Aorta (tissue), 5 donors: ENCODE results near the gene PIERCE2. TPM values are rescaled to one million over a fixed set of nuclear protein-coding genes. Genes with fewer than 3 reads are reported as not detected.
"Not testable (repeated sequence)": the region's sequence is repeated elsewhere in the genome, so short reads cannot be mapped to it uniquely, and the experiment has no call there.

Source experiments
- ATAC-seq: fragments of 200-7000 bp; cut with Tn5 transposase; one replicate; pipeline ENCODE4 v1.9.1; 2022; ENCODE audit warnings: moderate library complexity; ENCODE audit not compliant: low FRiP score
- DNase-seq, 2 donors: peaks; one replicate each; pipeline ENCODE4 v3.0.0-alpha.2; 2020
- H3K27ac ChIP-seq, 2 donors: one replicate each; pipeline ENCODE4 v1.5.1; 2013; ENCODE audit warnings: low read length in 2 of 2, mild to moderate bottlenecking in 2 of 2, moderate library complexity in 2 of 2, control low read depth in 1 of 2, inconsistent platforms in 1 of 2, low read depth in 1 of 2
- H3K27me3 ChIP-seq, 2 donors: one replicate each; pipeline ENCODE4 v1.6.1; 2013; ENCODE audit warnings: control low read depth in 1 of 2, low read length in 1 of 2, mild to moderate bottlenecking in 1 of 2, moderate library complexity in 1 of 2; ENCODE audit not compliant: insufficient read depth in 2 of 2, control insufficient read depth in 1 of 2
- H3K36me3 ChIP-seq, 2 donors: one replicate each; pipeline ENCODE4 v1.6.1; 2013; ENCODE audit warnings: control low read depth in 1 of 2, low read length in 1 of 2, mild to moderate bottlenecking in 1 of 2; ENCODE audit not compliant: insufficient read depth in 2 of 2, control insufficient read depth in 1 of 2
- H3K4me1 ChIP-seq, 2 donors: one replicate each; pipeline ENCODE4 v1.6.1; 2013; ENCODE audit warnings: low read length in 2 of 2, control low read depth in 1 of 2, mild to moderate bottlenecking in 1 of 2, moderate library complexity in 1 of 2; ENCODE audit not compliant: insufficient read depth in 2 of 2, control insufficient read depth in 1 of 2
- H3K4me3 ChIP-seq, 2 donors: one replicate each; pipeline ENCODE4 v1.5.1; 2013; ENCODE audit warnings: low read length in 2 of 2, control low read depth in 1 of 2, mild to moderate bottlenecking in 1 of 2
- H3K9me3 ChIP-seq: one replicate; pipeline ENCODE4 v1.6.1; 2013; ENCODE audit warnings: mild to moderate bottlenecking, low read length; ENCODE audit not compliant: control insufficient read depth
- WGBS, 2 donors: extraction: QIAGEN DNeasy Blood & Tissue Kit; methylation state at CpG; one replicate each; pipeline ENCODE4 v1.1.7; 2013; 5-methylcytosine and 5-hydroxymethylcytosine counted together
- intact Hi-C, 2 donors: fragments of 100-400 bp; cut with DNase I; formaldehyde crosslinking; loops; one replicate each; pipeline versions ENCODE4 v1.14.2 to v1.15.0; 2022
- microRNA-seq, 2 donors: library from miRNA; unstranded; fragments of <30 nt; microRNA quantifications; one replicate each; pipeline ENCODE4 v1.2.0, GENCODE V29; 2020
- polyA plus RNA-seq, 2 donors: library from polyadenylated mRNA; stranded (reverse); fragments of 200-250 nt; gene quantifications; one replicate each; pipeline ENCODE4 v1.2.3, GENCODE V29; 2013
- total RNA-seq, 2 donors: library from RNA; stranded (reverse); fragmentation: NEBNext Ultra II Directional; extraction: Animal tissue kit (Norgen Biotek cat#: 25700); gene quantifications; one replicate each; pipeline ENCODE4 v1.2.1, GENCODE V29; 2021
- donor health status: healthy with polysubstance abuse.
- donor health status: Bipolar disorder and iron deficiency.
- donor health status: DM: no; HTN: no; CAD: no.
- donor health status: DM: no; HTN: no; CAD: no.
- donor health status: DM: yes; HTN: yes; CAD: no.

PIERCE2 gene
- total and polyA plus RNA-seq, 4 donors: 0.75 to 10.9 (median 4.8) TPM

- ATAC-seq, H3K27ac ChIP-seq, H3K9me3 ChIP-seq, H3K27me3 ChIP-seq, H3K4me3 ChIP-seq, DNase-seq, intact Hi-C loops, H3K36me3 ChIP-seq, H3K4me1 ChIP-seq: not testable (repeated sequence)
- WGBS, 2 donors: 97 to 99% methylated on average over 21 to 41 of the region's 41 CpGs
Measured at GRCh38 chr15:55446379-55447029, 38.2 kb downstream of the PIERCE2 start.

GRCh38 chr15:55447030-55447394, 38.7 kb downstream of the PIERCE2 start:
- intact Hi-C loops, H3K4me3 ChIP-seq, H3K27ac ChIP-seq, H3K9me3 ChIP-seq, ATAC-seq, H3K27me3 ChIP-seq, DNase-seq, H3K4me1 ChIP-seq, H3K36me3 ChIP-seq: not testable (repeated sequence)
- whole genome bisulfite sequencing, 2 donors: 97 to 98% methylated on average over 12 to 19 of the region's 19 CpGs

GRCh38 chr15:55457401-55458022, 49.2 kb downstream of the PIERCE2 start:
- Histone ChIP-seq H3K4me1 (no peaks in the 10 kb centered on the region), H3K27me3 (no peaks in the 10 kb centered on the region), H3K4me3 (no peak overlapping the region), H3K27ac (no peak overlapping the region), H3K36me3 (no peaks in the 10 kb centered on the region), H3K9me3 (no peaks in the 10 kb centered on the region)
- no peak for DNase-seq
- ATAC-seq: no peak
- 88 to 94% methylated on average over 5 of the region's 5 CpGs for WGBS, 2 donors
- intact Hi-C loops: no loop called here

- H3K36me3 ChIP-seq: no peaks in the 10 kb centered on the region
- ATAC-seq (no peak), DNase-seq (no peak)
- H3K27me3 ChIP-seq: no peaks in the 10 kb centered on the region
- intact Hi-C loops: no loop called here
- 98% methylated on average over 4 of the region's 4 CpGs for WGBS, 2 donors
- H3K4me1 ChIP-seq: no peaks in the 10 kb centered on the region
- no peaks in the 10 kb centered on the region for H3K9me3 ChIP-seq
- no peak overlapping the region for H3K4me3 ChIP-seq
- H3K27ac ChIP-seq: no peak overlapping the region
Measured at GRCh38 chr15:55461447-55461846, 53.2 kb downstream of the PIERCE2 start.

GRCh38 chr15:55468321-55468720, 60.0 kb downstream of the PIERCE2 start:
- intact Hi-C loops: no loop called here
- no peak overlapping the region for H3K4me3 ChIP-seq
- 88 to 89% methylated on average over 2 of the region's 2 CpGs for WGBS, 2 donors
- no peaks in the 10 kb centered on the region for H3K36me3 ChIP-seq
- H3K27ac ChIP-seq: no peak overlapping the region
- no peak for ATAC-seq
- no peaks in the 10 kb centered on the region for H3K4me1 ChIP-seq
- H3K9me3 ChIP-seq: no peaks in the 10 kb centered on the region
- H3K27me3 ChIP-seq: no peaks in the 10 kb centered on the region
- no peak for DNase-seq

Small RNA genes within 50 kb of the gene (microRNA-seq; reads per million reads assigned to microRNA genes)
- 132 to 373 reads per million in 2 donors for gene MIR628

Other genes with a start within 250 kb of the PIERCE2 start
- gene RSL24D1, start 211.6 kb upstream of the PIERCE2 start, total RNA-seq: 10 to 100 TPM; 64.9 to 66.4 TPM
- gene RSL24D1, start 211.6 kb upstream of the PIERCE2 start, polyA plus RNA-seq: 100 to 1,000 TPM in 1 of 2 donors, 10 to 100 TPM in 1; 88.0 to 204 TPM
- gene RAB27A, start 118.7 kb upstream of the PIERCE2 start, total RNA-seq: 10 to 100 TPM; 54.3 to 67.5 TPM
- gene RAB27A, start 118.7 kb upstream of the PIERCE2 start, polyA plus RNA-seq: 10 to 100 TPM; 20.5 to 34.7 TPM
- 10 to 100 TPM; 12.5 to 14.5 TPM for gene PIGBOS1, start 89.4 kb upstream of the PIERCE2 start, total RNA-seq
- 10 to 100 TPM; 15.4 to 21.7 TPM for gene PIGBOS1, start 89.4 kb upstream of the PIERCE2 start, polyA plus RNA-seq
- gene PIGB, start 89.3 kb upstream of the PIERCE2 start, total RNA-seq: 10 to 100 TPM; 14.4 to 18.3 TPM
- gene PIGB, start 89.3 kb upstream of the PIERCE2 start, polyA plus RNA-seq: 10 to 100 TPM in 1 of 2 donors, 1 to 10 TPM in 1; 4.0 to 27.1 TPM
- 100 to 1,000 TPM; 108 to 126 TPM for gene CCPG1, start 136 bp upstream of the PIERCE2 start, total RNA-seq
- 10 to 100 TPM; 46.6 to 69.4 TPM for gene CCPG1, start 136 bp upstream of the PIERCE2 start, polyA plus RNA-seq
- 1 to 10 TPM in 1 of 2 donors, under 1 TPM in 1; 0.49 to 1.9 TPM for gene DNAAF4, start 99.7 kb downstream of the PIERCE2 start, total RNA-seq
- gene DNAAF4, start 99.7 kb downstream of the PIERCE2 start, polyA plus RNA-seq: 1 to 10 TPM in 1 of 2 donors, under 1 TPM in 1; 0.63 to 1.8 TPM
- gene PYGO1, start 179.8 kb downstream of the PIERCE2 start, total RNA-seq: 10 to 100 TPM; 10.9 to 13.9 TPM
- 1 to 10 TPM; 1.4 to 2.2 TPM for gene PYGO1, start 179.8 kb downstream of the PIERCE2 start, polyA plus RNA-seq